H9 (cell line): ENCODE data around the gene HDAC7. TPM values are rescaled to one million over a fixed set of nuclear protein-coding genes. Genes with fewer than 3 reads are reported as not detected.
A peak's percentile ranks its signal among the peaks of the same experiment; 100 is the strongest.
"Not testable (repeated sequence)": the region's sequence is repeated elsewhere in the genome, so short reads cannot be mapped to it uniquely, and the experiment has no call there.

Experiments used
- DNase-seq: peaks from one replicate; pipeline ENCODE4 v3.0.0-alpha.2; 2017
- H2AFZ ChIP-seq: one replicate; pipeline ENCODE4 v1.6.1; 2013; ENCODE audit warnings: mild to moderate bottlenecking, low read length, control low read depth, moderate library complexity
- H2AK5ac ChIP-seq: 2 replicates; pipeline ENCODE4 v1.6.1; 2013; ENCODE audit warnings: low read length, control low read depth, mixed read lengths; ENCODE audit not compliant: insufficient read length
- H2BK120ac ChIP-seq: one replicate; pipeline ENCODE4 v1.6.1; 2013; ENCODE audit warnings: low read depth, mild to moderate bottlenecking, low read length, control low read depth, inconsistent platforms; ENCODE audit not compliant: poor library complexity, severe bottlenecking
- H2BK12ac ChIP-seq: 2 replicates; pipeline ENCODE4 v1.6.1; 2013; ENCODE audit warnings: low read length, control low read depth, mixed read lengths, low read depth; ENCODE audit not compliant: insufficient read length
- H2BK15ac ChIP-seq: 2 replicates; pipeline ENCODE4 v1.6.1; 2013; ENCODE audit warnings: low read depth, low read length, control low read depth
- H2BK20ac ChIP-seq: one replicate; pipeline ENCODE4 v1.6.1; 2013; ENCODE audit warnings: low read depth, mild to moderate bottlenecking, low read length, control low read depth, inconsistent platforms; ENCODE audit not compliant: poor library complexity, severe bottlenecking
- H2BK5ac ChIP-seq: 2 replicates; pipeline ENCODE4 v1.6.1; 2013; ENCODE audit warnings: low read length, control low read depth, mixed read lengths; ENCODE audit not compliant: insufficient read length
- H3K14ac ChIP-seq: 2 replicates; pipeline ENCODE4 v1.6.1; 2013; ENCODE audit warnings: low read length, control low read depth; ENCODE audit not compliant: insufficient read depth
- H3K18ac ChIP-seq: 2 replicates; pipeline ENCODE4 v1.6.1; 2013; ENCODE audit warnings: low read depth, mild to moderate bottlenecking, mixed read lengths, low read length, control low read depth; ENCODE audit not compliant: insufficient read length
- H3K23ac ChIP-seq: 2 replicates; pipeline ENCODE4 v1.6.1; 2013; ENCODE audit warnings: low read length, control low read depth, mixed read lengths, low read depth; ENCODE audit not compliant: insufficient read length
- H3K23me2 ChIP-seq: 2 replicates; pipeline ENCODE4 v1.6.1; 2013; ENCODE audit warnings: low read depth, mild to moderate bottlenecking, mixed read lengths, low read length, control low read depth; ENCODE audit not compliant: insufficient read length, poor library complexity, severe bottlenecking
- H3K27ac ChIP-seq: 2 replicates; pipeline ENCODE4 v1.5.1; 2013; ENCODE audit warnings: low read length, control low read depth, mixed read lengths, low read depth; ENCODE audit not compliant: insufficient read length
- H3K27me3 ChIP-seq: 2 replicates; pipeline ENCODE4 v1.6.1; 2013; ENCODE audit warnings: low read length, control low read depth, inconsistent platforms; ENCODE audit not compliant: insufficient read depth
- H3K4ac ChIP-seq: 2 replicates; pipeline ENCODE4 v1.6.1; 2013; ENCODE audit warnings: low read depth, mild to moderate bottlenecking, control low read depth, inconsistent platforms, low read length, moderate library complexity
- H3K4me1 ChIP-seq: 2 replicates; pipeline ENCODE4 v1.6.1; 2013; ENCODE audit warnings: low read length, control low read depth, inconsistent platforms; ENCODE audit not compliant: insufficient read depth
- H3K4me2 ChIP-seq: 2 replicates; pipeline ENCODE4 v1.6.1; 2013; ENCODE audit warnings: low read length, control low read depth, mixed read lengths; ENCODE audit not compliant: insufficient read length, insufficient read depth
- H3K56ac ChIP-seq: 2 replicates; pipeline ENCODE4 v1.6.1; 2013; ENCODE audit warnings: low read depth, mild to moderate bottlenecking, mixed read lengths, low read length, control low read depth; ENCODE audit not compliant: insufficient read length
- H3K79me1 ChIP-seq: 2 replicates; pipeline ENCODE4 v1.6.1; 2013; ENCODE audit warnings: low read depth, mild to moderate bottlenecking, moderate library complexity, low read length, control low read depth, inconsistent platforms; ENCODE audit not compliant: insufficient read depth, poor library complexity, severe bottlenecking
- H3K79me2 ChIP-seq: 2 replicates; pipeline ENCODE4 v1.6.1; 2013; ENCODE audit warnings: low read length, control low read depth, inconsistent platforms; ENCODE audit not compliant: insufficient read depth
- H3K9ac ChIP-seq: 2 replicates; pipeline ENCODE4 v1.6.1; 2013; ENCODE audit warnings: low read length, control low read depth, mixed read lengths; ENCODE audit not compliant: insufficient read length; ENCODE audit errors: extremely low read depth
- H3K9me3 ChIP-seq: one replicate; pipeline ENCODE4 v1.6.1; 2013; ENCODE audit warnings: low read depth, low read length, inconsistent platforms; ENCODE audit not compliant: control insufficient read depth
- H3T11ph ChIP-seq: one replicate; pipeline ENCODE4 v1.6.1; 2013; ENCODE audit warnings: mild to moderate bottlenecking, low read length, control low read depth, inconsistent platforms
- H4K20me1 ChIP-seq: one replicate; pipeline ENCODE4 v1.6.1; 2013; ENCODE audit not compliant: control insufficient read depth, insufficient read length, insufficient read depth
- H4K5ac ChIP-seq: 2 replicates; pipeline ENCODE4 v1.6.1; 2013; ENCODE audit warnings: low read depth, mild to moderate bottlenecking, mixed read lengths, low read length, control low read depth; ENCODE audit not compliant: insufficient read length
- H4K8ac ChIP-seq: replicated peaks from 2 replicates; pipeline ENCODE4 v1.6.1; 2013; ENCODE audit warnings: low read length, control low read depth, mixed read lengths, low read depth; ENCODE audit not compliant: insufficient read length
- H4K91ac ChIP-seq: 2 replicates; pipeline ENCODE4 v1.6.1; 2013; ENCODE audit warnings: low read depth, mild to moderate bottlenecking, moderate library complexity, mixed read lengths, low read length, control low read depth; ENCODE audit not compliant: insufficient read length
- H3K27ac Mint-ChIP-seq, 3 experiments: 2 replicates in 2 of 3; 3 replicates in 1 of 3; pipeline ENCODE4 v1.8.0; 2020 to 2021; ENCODE audit warnings: mixed read lengths in 3 of 3, mild to moderate bottlenecking in 1 of 3, moderate library complexity in 1 of 3
- H3K27me3 Mint-ChIP-seq: 2 replicates; pipeline ENCODE4 v1.8.0; 2021; ENCODE audit warnings: low read depth, mild to moderate bottlenecking, moderate library complexity, mixed read lengths
- H3K36me3 Mint-ChIP-seq, 3 experiments: 2 replicates in 2 of 3; 3 replicates in 1 of 3; pipeline ENCODE4 v1.8.0; 2020 to 2021; ENCODE audit warnings: low read depth in 3 of 3, mixed read lengths in 3 of 3; ENCODE audit not compliant: insufficient read depth in 1 of 3
- H3K4me1 Mint-ChIP-seq, 2 experiments: 2 replicates each; pipeline ENCODE4 v1.8.0; 2020; ENCODE audit warnings: mixed read lengths in 2 of 2
- H3K4me3 Mint-ChIP-seq, 2 experiments: 2 replicates in 1 of 2; 3 replicates in 1 of 2; pipeline ENCODE4 v1.8.0; 2020 to 2021; ENCODE audit warnings: mild to moderate bottlenecking in 2 of 2, mixed read lengths in 2 of 2, moderate library complexity in 1 of 2
- H3K9me3 Mint-ChIP-seq, 2 experiments: 2 replicates in 1 of 2; 3 replicates in 1 of 2; pipeline ENCODE4 v1.8.0; 2020; ENCODE audit warnings: mild to moderate bottlenecking in 2 of 2, mixed read lengths in 2 of 2, moderate library complexity in 1 of 2
- CTCF ChIP-seq: fragments of 200-600 bp; sonication (generic); conservative IDR thresholded peaks from 3 replicates; pipeline ENCODE4 v1.8.0; 2021; ENCODE audit warnings: antibody characterized with exemption, mild to moderate bottlenecking
- WGBS: extraction: QIAGEN DNeasy Blood & Tissue Kit; methylation state at CpG from one replicate; pipeline ENCODE4 v1.1.7; 2013; ENCODE audit warnings: missing lambda C conversion rate, low lambda C conversion rate, mixed read lengths; ENCODE audit not compliant: insufficient read length; ENCODE audit errors: extremely low coverage; 5-methylcytosine and 5-hydroxymethylcytosine counted together
- total RNA-seq: library from RNA; stranded (reverse); gene quantifications from 2 replicates; pipeline ENCODE4 v1.2.1, GENCODE V29; 2021

Gene HDAC7
- total RNA-seq, 1 experiment from 2014 or later = 72.1 TPM

GRCh38 chr12:47843226-47843980 is 23.7 kb upstream of the HDAC7 start:
- Histone ChIP-seq H4K5ac (no peak overlapping the region), H2BK5ac (no peak overlapping the region), H2BK20ac (no peak overlapping the region), H2BK120ac (no peak overlapping the region), H3K27me3 (no peaks in the 10 kb centered on the region), H3K79me1 (no peaks in the 10 kb centered on the region), H3K4ac (no peak overlapping the region), H2AK5ac (no peak overlapping the region), H3K79me2 (no peaks in the 10 kb centered on the region), H3K18ac (no peak overlapping the region), H3K9ac (no peak overlapping the region), H3K4me1 (peaks cover 2% of the 10 kb centered on the region; the same call in 1 of the 2 replicates), H3K27ac (no peak overlapping the region), H3T11ph (no peak overlapping the region), H3K9me3 (no peaks in the 10 kb centered on the region), H3K4me2 (no peak overlapping the region), H4K91ac (peak overlapping the region; percentile 55), H2AFZ (no peak overlapping the region), H2BK12ac (no peak overlapping the region), H4K8ac (no peak overlapping the region), H2BK15ac (no peak overlapping the region), H3K23me2 (no peaks in the 10 kb centered on the region), H3K14ac (no peak overlapping the region), H4K20me1 (no peaks in the 10 kb centered on the region), H3K56ac (no peak overlapping the region), H3K23ac (no peak overlapping the region)
- no CpG with 5 or more reads among the region's 25 CpGs for WGBS
- no peak for TF ChIP-seq CTCF
- no peak overlapping the region for H3K4me3 Mint-ChIP-seq
- DNase-seq = peak; percentile 77
- H3K36me3 Mint-ChIP-seq = no peaks in the 10 kb centered on the region
- H3K27me3 Mint-ChIP-seq = peaks cover 32% of the 10 kb centered on the region
- peak overlapping the region in 1 of 3 experiments; percentile 49; a peak in 1 of 7 replicates for H3K27ac Mint-ChIP-seq
- no peaks in the 10 kb centered on the region; a peak in 1 of 5 replicates for H3K9me3 Mint-ChIP-seq
- peaks cover 22 to 28% of the 10 kb centered on the region in 2 experiments for H3K4me1 Mint-ChIP-seq

- not testable (repeated sequence) for H3K23ac ChIP-seq, H2BK12ac ChIP-seq, H2BK5ac ChIP-seq, H2AK5ac ChIP-seq, H3K14ac ChIP-seq, H3K27ac Mint-ChIP-seq, H4K8ac ChIP-seq, H4K91ac ChIP-seq, DNase-seq, H2BK15ac ChIP-seq, H2AFZ ChIP-seq, H3K79me2 ChIP-seq, H3K9me3 ChIP-seq, H2BK120ac ChIP-seq, H3K79me1 ChIP-seq, H4K5ac ChIP-seq, H3K4ac ChIP-seq, H3K4me1 ChIP-seq, H3K4me2 ChIP-seq, H3K18ac ChIP-seq, H3K27me3 ChIP-seq, H3K23me2 ChIP-seq, H3K9ac ChIP-seq, H3K56ac ChIP-seq, H3K9me3 Mint-ChIP-seq, H2BK20ac ChIP-seq, H4K20me1 ChIP-seq, H3K36me3 Mint-ChIP-seq, H3T11ph ChIP-seq, H3K4me3 Mint-ChIP-seq, H3K27ac ChIP-seq
- Mint-ChIP-seq H3K27me3 (peaks cover 29% of the 10 kb centered on the region), H3K4me1 (peaks cover 25 to 35% of the 10 kb centered on the region in 2 experiments)
- no CpG with 5 or more reads among the region's 12 CpGs for WGBS
Observed at GRCh38 chr12:47842543-47842942, 22.8 kb upstream of the HDAC7 start.
